Pancreas (tissue), 10 donors: ENCODE results near the gene KCNK7. TPM values are rescaled to one million over a fixed set of nuclear protein-coding genes. Genes with fewer than 3 reads are reported as not detected.
A peak's percentile ranks its signal among the peaks of the same experiment; 100 is the strongest.

Experiments used
- ATAC-seq, 4 donors: fragments of 200-7000 bp; cut with Tn5 transposase; one replicate each; pipeline versions ENCODE4 v1.8.0 to v1.9.1; 2020; ENCODE audit warnings: mild to moderate bottlenecking in 4 of 4, moderate library complexity in 4 of 4
- DNase-seq, 6 donors: peaks; one replicate each; pipeline ENCODE4 v3.0.0-alpha.2; 2020
- FAIRE-seq: peaks from 2 replicates; lab custom pipeline; 2012; peaks lifted over from hg19 to GRCh38; lab: Jason Lieb, UNC
- H3K27ac ChIP-seq, 4 donors: fragments of 200-600 bp; sonication (generic); 1 replicate in 3 of 4; 2 replicates in 1 of 4; pipeline versions ENCODE4 v1.5.0 to v1.8.0; 2020
- H3K27me3 ChIP-seq, 4 donors: fragments of 200-600 bp; one replicate each; pipeline ENCODE4 v1.8.0; 2021
- H3K36me3 ChIP-seq, 3 donors: fragments of 200-600 bp; sonication (generic) in 1 of 3; one replicate each; pipeline versions ENCODE4 v1.5.0 to v1.8.0; 2020 to 2021
- H3K4me1 ChIP-seq, 3 donors: fragments of 200-600 bp; one replicate each; pipeline ENCODE4 v1.8.0; 2021
- H3K4me3 ChIP-seq, 4 donors: fragments of 200-600 bp; sonication (generic) in 2 of 4; one replicate each; pipeline versions ENCODE4 v1.5.0 to v1.8.0; 2020 to 2021
- H3K9me3 ChIP-seq, 4 donors: fragments of 200-600 bp; one replicate each; pipeline ENCODE4 v1.8.0; 2021
- CTCF ChIP-seq, 4 donors: fragments of 200-600 bp; sonication (generic) in 3 of 4; IDR thresholded peaks; one replicate each; pipeline versions ENCODE4 v1.5.0 to v1.8.0; 2021; ENCODE audit warnings: antibody characterized with exemption in 4 of 4
- WGBS, 2 donors: extraction: QIAGEN DNeasy Blood & Tissue Kit; methylation state at CpG; one replicate each; pipeline ENCODE4 v1.1.7; 2013; 5-methylcytosine and 5-hydroxymethylcytosine counted together
- intact Hi-C, 3 donors: fragments of 100-400 bp; cut with DNase I; formaldehyde crosslinking; loops; one replicate each; pipeline versions ENCODE4 v1.11.1 to v1.14.2; 2022
- polyA plus RNA-seq, 2 donors: library from polyadenylated mRNA; stranded (reverse); fragments of 200-250 nt; gene quantifications; one replicate each; pipeline ENCODE4 v1.2.3, GENCODE V29; 2013
- total RNA-seq, 6 donors: library from RNA; stranded (reverse); fragmentation: NEBNext Ultra II Directional in 4 of 6; extraction: Animal tissue kit (Norgen Biotek cat#: 25700) in 4 of 6; gene quantifications; one replicate each; pipeline versions ENCODE4 v1.2.1 to v1.2.4, GENCODE V29; 2021 to 2023
- donor health status: healthy with polysubstance abuse.
- donor health status: DM: no; HTN: no; CAD: no; lungs with moderate emphysema.
- donor health status: DM: no; HTN: no; CAD: no.
- donor health status: control.
- donor health status: control.
- donor health status: Bipolar disorder and iron deficiency.
- donor health status: DM: yes; HTN: yes; CAD: no.
- donor health status: DM: no; HTN: no; CAD: no.
- donor health status: DM: no; HTN: no; CAD: no.
- donor health status: DM: yes; HTN: yes; CAD: no.

KCNK7 gene
- total and polyA plus RNA-seq, 8 donors = 0.19 to 1.6 (median 0.84) TPM; not detected in 3

- intact Hi-C loops = no loop called here
- WGBS, 2 donors = 4% methylated on average over 35 to 46 of the region's 46 CpGs
- peaks cover 8 to 9% (median 9%) of the 10 kb centered on the region in 3 donors for H3K4me1 ChIP-seq
- no peaks in the 10 kb centered on the region for H3K9me3 ChIP-seq
- ATAC-seq (peak; percentile 89 to 94 (median 93)), FAIRE-seq (no peak), DNase-seq (peak; percentile 71 to 92 (median 81))
- peak within 1 kb of the TSS; percentile 56 to 83 (median 72) for H3K4me3 ChIP-seq
- peak within 1 kb of the TSS; percentile 42 to 69 (median 50) for H3K27ac ChIP-seq
- H3K27me3 ChIP-seq = no peaks in the 10 kb centered on the region
- peak in 1 of 4 donors; percentile 10 for TF ChIP-seq CTCF (IDR thresholded peaks at IDR 0.05)
- H3K36me3 ChIP-seq = peaks cover 3 to 31% (median 10%) of the 10 kb centered on the region in 3 donors
These were observed 42.3 kb upstream of the KCNK7 start, which contains the start of gene SIPA1 for GRCh38 chr11:65637794-65638419. Gene SIPA1 (plus strand): TSS chr11:65638101. CDS start chr11:65640922, 2,821 bp downstream.

GRCh38 chr11:65637032-65637557 lies 41.5 kb upstream of the KCNK7 start:
- Histone ChIP-seq H3K27ac (peak overlapping the region; percentile 42 to 69 (median 50)), H3K27me3 (no peaks in the 10 kb centered on the region), H3K4me1 (peaks cover 8 to 9% (median 9%) of the 10 kb centered on the region in 3 donors), H3K4me3 (peak overlapping the region in 2 of 4 donors; percentile 72 to 83), H3K36me3 (peaks cover 3 to 31% (median 10%) of the 10 kb centered on the region in 3 donors), H3K9me3 (no peaks in the 10 kb centered on the region)
- 93 to 97% methylated on average over 3 of the region's 3 CpGs for WGBS, 2 donors
- intact Hi-C loops = no loop called here
- DNase-seq (no peak), ATAC-seq (no peak), FAIRE-seq (no peak)
- TF ChIP-seq CTCF (IDR thresholded peaks at IDR 0.05) = no peak

- intact Hi-C loops = no loop called here
- H3K4me1 ChIP-seq = peaks cover 8 to 9% (median 9%) of the 10 kb centered on the region in 3 donors
- DNase-seq (peak in 1 of 6 donors; percentile 42), FAIRE-seq (no peak), ATAC-seq (no peak)
- no peaks in the 10 kb centered on the region for H3K27me3 ChIP-seq
- peak overlapping the region in 1 of 4 donors; percentile 69 for H3K27ac ChIP-seq
- no peaks in the 10 kb centered on the region for H3K9me3 ChIP-seq
- 88 to 91% methylated on average over 27 to 28 of the region's 28 CpGs for WGBS, 2 donors
- H3K36me3 ChIP-seq = peaks cover 3 to 31% (median 12%) of the 10 kb centered on the region in 3 donors
- TF ChIP-seq CTCF (IDR thresholded peaks at IDR 0.05) = no peak
- H3K4me3 ChIP-seq = no peak overlapping the region
These were observed 40.8 kb upstream of the KCNK7 start for GRCh38 chr11:65636108-65637031.

- Histone ChIP-seq H3K4me3 (no peak overlapping the region), H3K9me3 (no peaks in the 10 kb centered on the region), H3K27ac (no peak overlapping the region), H3K36me3 (peaks cover 3 to 31% (median 20%) of the 10 kb centered on the region in 3 donors), H3K27me3 (no peaks in the 10 kb centered on the region), H3K4me1 (peaks cover 8 to 9% (median 9%) of the 10 kb centered on the region in 3 donors)
- no peak for TF ChIP-seq CTCF (IDR thresholded peaks at IDR 0.05)
- intact Hi-C loops = no loop called here
- FAIRE-seq (no peak), DNase-seq (peak in 1 of 6 donors; percentile 53), ATAC-seq (no peak)
- 95 to 96% methylated on average over 46 of the region's 46 CpGs for WGBS, 2 donors
These were observed 39.5 kb upstream of the KCNK7 start for GRCh38 chr11:65634905-65635731.
